ENCODE measurements around the gene TESPA1. TPM values are rescaled to one million over a fixed set of nuclear protein-coding genes. Genes with fewer than 3 reads are reported as not detected.

The TESPA1 gene
- total RNA-seq, 1 experiment from 2014 or later, result 0.51 TPM

DNA sequence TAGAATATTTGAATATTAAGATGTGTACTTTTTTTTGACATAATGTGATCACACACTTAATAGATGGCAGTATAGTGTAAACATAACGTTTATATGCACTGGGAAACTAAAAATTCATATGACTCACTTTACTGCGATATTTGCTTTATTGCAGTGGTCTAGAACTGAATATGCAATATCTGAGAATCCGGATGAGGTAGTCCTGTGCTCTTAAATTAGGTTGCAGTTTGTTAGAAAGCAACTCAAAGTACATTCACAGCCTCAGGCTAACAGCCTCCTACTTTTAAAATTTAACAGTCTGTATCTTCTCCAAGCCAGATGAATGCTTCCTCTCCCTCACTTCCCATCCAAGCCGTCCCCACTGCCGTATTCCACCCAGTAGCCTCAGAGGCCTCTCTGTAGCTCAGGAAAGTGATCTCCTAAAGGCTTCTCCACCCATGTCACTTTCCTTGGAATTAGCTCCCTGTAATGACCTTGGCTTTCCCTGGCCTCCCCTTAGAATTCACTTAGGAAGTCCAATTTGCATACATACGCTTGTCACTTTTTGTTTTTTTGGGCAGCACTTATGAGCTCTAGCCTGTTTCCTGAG, 43.7 kb downstream of the TESPA1 start:
- no peak overlapping the region for H3K27ac ChIP-seq (ENCODE audit: low read length)
- no TSS peak for BruUV-seq (replicated peaks)
- ChIA-PET CTCF (no interaction called here), POLR2A (interaction anchor here (0.6 kb wide), 1 partner anchor 1581 kb away, joined by 16 read pairs; the partner anchor contains the start of gene RBMS2)
- no peak overlapping the region for H3K4me3 ChIP-seq (ENCODE audit: low read depth in 2 of 2, low read length in 2 of 2)
- H3K36me3 ChIP-seq (ENCODE audit: control insufficient read depth, insufficient read depth, low read length), result no peaks in the 10 kb centered on the region
- TF ChIP-seq TCF7L2 (IDR thresholded peaks at IDR 0.05; ENCODE audit: low read depth, low read length) (no peak), POLR2AphosphoS5 (IDR thresholded peaks at IDR 0.05; ENCODE audit: low read depth, low read length) (no peak), SIN3A (IDR thresholded peaks at IDR 0.05; ENCODE audit: borderline replicate concordance, insufficient read depth, low read depth, low read length) (no peak)
- TF ChIP-seq, protein P1, sequence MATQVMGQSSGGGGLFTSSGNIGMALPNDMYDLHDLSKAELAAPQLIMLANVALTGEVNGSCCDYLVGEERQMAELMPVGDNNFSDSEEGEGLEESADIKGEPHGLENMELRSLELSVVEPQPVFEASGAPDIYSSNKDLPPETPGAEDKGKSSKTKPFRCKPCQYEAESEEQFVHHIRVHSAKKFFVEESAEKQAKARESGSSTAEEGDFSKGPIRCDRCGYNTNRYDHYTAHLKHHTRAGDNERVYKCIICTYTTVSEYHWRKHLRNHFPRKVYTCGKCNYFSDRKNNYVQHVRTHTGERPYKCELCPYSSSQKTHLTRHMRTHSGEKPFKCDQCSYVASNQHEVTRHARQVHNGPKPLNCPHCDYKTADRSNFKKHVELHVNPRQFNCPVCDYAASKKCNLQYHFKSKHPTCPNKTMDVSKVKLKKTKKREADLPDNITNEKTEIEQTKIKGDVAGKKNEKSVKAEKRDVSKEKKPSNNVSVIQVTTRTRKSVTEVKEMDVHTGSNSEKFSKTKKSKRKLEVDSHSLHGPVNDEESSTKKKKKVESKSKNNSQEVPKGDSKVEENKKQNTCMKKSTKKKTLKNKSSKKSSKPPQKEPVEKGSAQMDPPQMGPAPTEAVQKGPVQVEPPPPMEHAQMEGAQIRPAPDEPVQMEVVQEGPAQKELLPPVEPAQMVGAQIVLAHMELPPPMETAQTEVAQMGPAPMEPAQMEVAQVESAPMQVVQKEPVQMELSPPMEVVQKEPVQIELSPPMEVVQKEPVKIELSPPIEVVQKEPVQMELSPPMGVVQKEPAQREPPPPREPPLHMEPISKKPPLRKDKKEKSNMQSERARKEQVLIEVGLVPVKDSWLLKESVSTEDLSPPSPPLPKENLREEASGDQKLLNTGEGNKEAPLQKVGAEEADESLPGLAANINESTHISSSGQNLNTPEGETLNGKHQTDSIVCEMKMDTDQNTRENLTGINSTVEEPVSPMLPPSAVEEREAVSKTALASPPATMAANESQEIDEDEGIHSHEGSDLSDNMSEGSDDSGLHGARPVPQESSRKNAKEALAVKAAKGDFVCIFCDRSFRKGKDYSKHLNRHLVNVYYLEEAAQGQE (IDR thresholded peaks at IDR 0.05; ENCODE audit: insufficient read depth in 1 of 2, low read depth in 2 of 2, low read length in 1 of 2), result no peak
- TF ChIP-seq, protein P2, sequence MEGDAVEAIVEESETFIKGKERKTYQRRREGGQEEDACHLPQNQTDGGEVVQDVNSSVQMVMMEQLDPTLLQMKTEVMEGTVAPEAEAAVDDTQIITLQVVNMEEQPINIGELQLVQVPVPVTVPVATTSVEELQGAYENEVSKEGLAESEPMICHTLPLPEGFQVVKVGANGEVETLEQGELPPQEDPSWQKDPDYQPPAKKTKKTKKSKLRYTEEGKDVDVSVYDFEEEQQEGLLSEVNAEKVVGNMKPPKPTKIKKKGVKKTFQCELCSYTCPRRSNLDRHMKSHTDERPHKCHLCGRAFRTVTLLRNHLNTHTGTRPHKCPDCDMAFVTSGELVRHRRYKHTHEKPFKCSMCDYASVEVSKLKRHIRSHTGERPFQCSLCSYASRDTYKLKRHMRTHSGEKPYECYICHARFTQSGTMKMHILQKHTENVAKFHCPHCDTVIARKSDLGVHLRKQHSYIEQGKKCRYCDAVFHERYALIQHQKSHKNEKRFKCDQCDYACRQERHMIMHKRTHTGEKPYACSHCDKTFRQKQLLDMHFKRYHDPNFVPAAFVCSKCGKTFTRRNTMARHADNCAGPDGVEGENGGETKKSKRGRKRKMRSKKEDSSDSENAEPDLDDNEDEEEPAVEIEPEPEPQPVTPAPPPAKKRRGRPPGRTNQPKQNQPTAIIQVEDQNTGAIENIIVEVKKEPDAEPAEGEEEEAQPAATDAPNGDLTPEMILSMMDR (IDR thresholded peaks at IDR 0.05), result no peak
- ATAC-seq (no peak), DNase-seq (ENCODE audit: low read depth, low spot score) (no peak)
- H3K4me1 ChIP-seq (ENCODE audit: control insufficient read depth, insufficient read depth, low read length), result no peaks in the 10 kb centered on the region
- in situ Hi-C loops (cut with HindIII; ENCODE audit: low pct_unique_long_range_greater_than_20kb, low sequenced_read_pairs) (no loop called here), intact Hi-C loops (cut with micrococcal nuclease; ENCODE audit: unreplicated experiment) (no loop called here)
- H3K27me3 ChIP-seq (ENCODE audit: control insufficient read depth, insufficient read depth, low read length), result no peaks in the 10 kb centered on the region
- H3K9me3 ChIP-seq (ENCODE audit: control insufficient read depth, insufficient read depth, low read depth, low read length), result no peaks in the 10 kb centered on the region

DNA sequence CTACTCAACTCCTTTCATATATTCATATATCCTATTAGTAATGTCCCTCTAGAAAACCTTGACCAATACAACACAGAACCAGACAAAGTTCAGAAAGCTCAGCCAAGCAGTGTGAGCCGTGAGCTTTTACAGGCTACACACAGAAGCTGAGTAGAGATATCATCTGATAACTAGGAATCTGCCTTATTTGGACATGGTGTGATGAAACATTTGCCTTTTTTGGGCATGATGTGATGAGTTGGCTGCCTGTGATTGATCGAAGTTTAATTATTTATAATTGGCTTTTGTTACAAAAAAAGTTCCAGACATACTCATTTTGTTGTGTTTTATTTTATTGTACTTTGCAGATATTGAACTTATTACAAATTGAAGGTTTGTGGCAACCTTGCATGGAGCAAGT, 46.6 kb downstream of the TESPA1 start:
- Histone ChIP-seq H3K27me3 (ENCODE audit: control insufficient read depth, insufficient read depth, low read length) (no peaks in the 10 kb centered on the region), H3K27ac (ENCODE audit: low read length) (no peak overlapping the region), H3K36me3 (ENCODE audit: control insufficient read depth, insufficient read depth, low read length) (no peaks in the 10 kb centered on the region), H3K4me1 (ENCODE audit: control insufficient read depth, insufficient read depth, low read length) (no peaks in the 10 kb centered on the region), H3K4me3 (ENCODE audit: low read depth in 2 of 2, low read length in 2 of 2) (no peak overlapping the region), H3K9me3 (ENCODE audit: control insufficient read depth, insufficient read depth, low read depth, low read length) (no peaks in the 10 kb centered on the region)
- DNase-seq (ENCODE audit: low read depth, low spot score), result no peak
- no peak for ATAC-seq
- intact Hi-C loops (cut with micrococcal nuclease; ENCODE audit: unreplicated experiment) (no loop called here), in situ Hi-C loops (cut with HindIII; ENCODE audit: low pct_unique_long_range_greater_than_20kb, low sequenced_read_pairs) (no loop called here)
- no peak for TF ChIP-seq TCF7L2 (IDR thresholded peaks at IDR 0.05; ENCODE audit: low read depth, low read length)
- TF ChIP-seq SIN3A (IDR thresholded peaks at IDR 0.05; ENCODE audit: borderline replicate concordance, insufficient read depth, low read depth, low read length), result no peak
- TF ChIP-seq, protein P1 (IDR thresholded peaks at IDR 0.05; ENCODE audit: insufficient read depth in 1 of 2, low read depth in 2 of 2, low read length in 1 of 2), result no peak
- no peak for TF ChIP-seq POLR2AphosphoS5 (IDR thresholded peaks at IDR 0.05; ENCODE audit: low read depth, low read length)
- TF ChIP-seq, protein P2 (IDR thresholded peaks at IDR 0.05), result no peak
- no TSS peak for BruUV-seq (replicated peaks)
- CTCF ChIA-PET, result no interaction called here
- POLR2A ChIA-PET, result no interaction called here
